Ovary (tissue), 9 donors: Measurements from ENCODE around the gene ARGFX. TPM values are rescaled to one million over a fixed set of nuclear protein-coding genes. Genes with fewer than 3 reads are reported as not detected.

Experiments
- DNase-seq, 5 donors: peaks; one replicate each; pipeline ENCODE4 v3.0.0-alpha.2; 2019 to 2020
- H3K27ac ChIP-seq, 2 donors: fragments of 200-600 bp; one replicate each; pipeline versions ENCODE4 v1.5.1 to v1.8.0; 2019 to 2022
- H3K27me3 ChIP-seq: fragments of 200-600 bp; one replicate; pipeline ENCODE4 v1.8.0; 2022
- H3K36me3 ChIP-seq: fragments of 200-600 bp; sonication (generic); one replicate; pipeline ENCODE4 v1.5.1; 2019
- H3K4me1 ChIP-seq: one replicate; pipeline ENCODE4 v1.8.1; 2013; ENCODE audit warnings: mild to moderate bottlenecking, moderate library complexity; ENCODE audit not compliant: insufficient read depth
- H3K4me3 ChIP-seq: fragments of 200-600 bp; sonication (generic); one replicate; pipeline ENCODE4 v1.5.1; 2017
- H3K9me3 ChIP-seq, 2 donors: fragments of 200-600 bp in 1 of 2; sonication (generic) in 1 of 2; one replicate each; pipeline versions ENCODE4 v1.5.1 to v1.8.1; 2013 to 2019; ENCODE audit warnings: mild to moderate bottlenecking in 1 of 2, moderate library complexity in 1 of 2
- CTCF ChIP-seq, 3 donors: fragments of 450-650 bp in 2 of 3; fragments of 200-600 bp in 1 of 3; IDR thresholded peaks; one replicate each; pipeline versions ENCODE4 v1.5.1 to v1.8.0; 2016 to 2022; ENCODE audit warnings: antibody characterized with exemption in 3 of 3, mild to moderate bottlenecking in 1 of 3
- EP300 ChIP-seq: sonication (generic); formaldehyde crosslinking; IDR thresholded peaks from one replicate; pipeline ENCODE4 v1.6.1; 2017; ENCODE audit warnings: antibody characterized with exemption
- POLR2A ChIP-seq: fragments of 450-650 bp; IDR thresholded peaks from one replicate; pipeline ENCODE4 v1.6.1; 2017; ENCODE audit warnings: antibody characterized with exemption, mild to moderate bottlenecking, moderate library complexity
- WGBS, 3 donors: extraction: QIAGEN DNeasy Blood & Tissue Kit in 1 of 3; methylation state at CpG; one replicate each; pipeline versions ENCODE4 v1.1.5 to v1.1.7; 2013 to 2017; 5-methylcytosine and 5-hydroxymethylcytosine counted together
- intact Hi-C, 4 donors: fragments of 100-400 bp; cut with DNase I; formaldehyde crosslinking; loops; one replicate each; pipeline versions ENCODE4 v1.11.0 to v1.15.1; 2022 to 2023
- polyA plus RNA-seq, 2 donors: library from polyadenylated mRNA; stranded (reverse); fragments of 200-250 nt in 1 of 2; fragments of 350-450 nt in 1 of 2; fragmentation: Illumina TruSeq in 1 of 2; extraction: RNeasy Lipid Tissue Mini Kit (QIAGEN cat#74804) in 1 of 2; gene quantifications; one replicate each; pipeline ENCODE4 v1.2.3, GENCODE V29; 2013 to 2014
- total RNA-seq, 7 donors: library from RNA; depleted of rRNA in 2 of 7; stranded (reverse); fragments of >200 nt in 2 of 7; fragmentation: NEBNext Ultra II Directional in 3 of 7; extraction: Animal tissue kit (Norgen Biotek cat#: 25700) in 3 of 7; gene quantifications; one replicate each; pipeline versions ENCODE4 v1.1.0 to v1.2.4, GENCODE V29; 2016 to 2023
- donor health status: DM: no; HTN: no; CAD: no; lungs with moderate emphysema.
- donor health status: DM: no; HTN: no; CAD: no.
- donor health status: Bipolar disorder and iron deficiency.
- donor health status: DM: yes; HTN: yes; CAD: no.
- donor health status: DM: no; HTN: no; CAD: no.
- donor health status: DM: yes; HTN: yes; CAD: no.

ARGFX gene
- total and polyA plus RNA-seq, 9 donors: not detected

DNA sequence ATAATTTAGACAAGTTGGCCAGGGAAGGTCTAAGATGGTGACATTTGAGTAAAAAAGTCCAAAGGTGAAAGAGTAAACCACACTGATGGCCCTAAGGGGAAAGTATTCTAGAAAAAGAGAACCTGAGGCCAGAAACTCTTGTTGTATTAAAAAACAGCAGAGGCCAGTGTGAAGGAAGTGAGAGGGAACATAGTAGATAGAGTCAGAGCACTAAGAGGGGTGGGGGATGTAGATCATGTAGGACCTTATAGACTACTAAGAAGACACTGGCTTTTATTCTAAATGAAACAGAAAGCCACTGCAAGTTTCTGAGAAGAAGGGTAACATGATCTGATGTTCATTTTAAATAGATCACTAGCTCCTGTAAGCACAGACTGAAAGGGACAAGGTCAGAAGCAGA, 36.5 kb upstream of the ARGFX start:
- DNase-seq: no peak
- H3K9me3 ChIP-seq: no peaks in the 10 kb centered on the region
- H3K4me1 ChIP-seq: no peaks in the 10 kb centered on the region
- H3K36me3 ChIP-seq: no peaks in the 10 kb centered on the region
- no peaks in the 10 kb centered on the region for H3K27me3 ChIP-seq
- intact Hi-C loops: no loop called here
- TF ChIP-seq POLR2A (no peak), CTCF (IDR thresholded peaks at IDR 0.05) (no peak), EP300 (no peak)
- H3K27ac ChIP-seq: no peak overlapping the region
- H3K4me3 ChIP-seq: no peak overlapping the region

- Histone ChIP-seq H3K27ac (no peak overlapping the region), H3K9me3 (no peaks in the 10 kb centered on the region), H3K36me3 (no peaks in the 10 kb centered on the region), H3K27me3 (no peaks in the 10 kb centered on the region), H3K4me1 (peaks cover 1% of the 10 kb centered on the region), H3K4me3 (no peak overlapping the region)
- TF ChIP-seq CTCF (IDR thresholded peaks at IDR 0.05): no peak
- no peak for DNase-seq
- intact Hi-C loops: loop anchor here in 1 of 4 donors (10.0 kb wide), 1 partner anchor 842 kb away; the partner anchor contains the start of genes FAM162A and MIX23
Observed at GRCh38 chr3:121542924-121543323, 24.8 kb upstream of the ARGFX start.

- Histone ChIP-seq H3K4me1 (peaks cover 1% of the 10 kb centered on the region), H3K27ac (no peak overlapping the region), H3K4me3 (peak overlapping the region; percentile 42), H3K9me3 (no peaks in the 10 kb centered on the region), H3K27me3 (no peaks in the 10 kb centered on the region), H3K36me3 (no peaks in the 10 kb centered on the region)
- WGBS, 3 donors: 2 to 3% (median 2%) methylated on average over 18 of the region's 18 CpGs
- no peak for DNase-seq
- intact Hi-C loops: loop anchor here in 2 of 4 donors (5.0 to 10.0 kb wide), 2 partner anchors 840 to 1137 kb away; partner anchors contain the start of genes FAM162A (in 1 of the 2), MIX23 (in 1 of the 2) and PARP14 (in 1 of the 2)
- TF ChIP-seq CTCF (IDR thresholded peaks at IDR 0.05): no peak
- no peak for TF ChIP-seq EP300
- TF ChIP-seq POLR2A: no peak
Observed at GRCh38 chr3:121545049-121545573, 22.6 kb upstream of the ARGFX start.

DNA sequence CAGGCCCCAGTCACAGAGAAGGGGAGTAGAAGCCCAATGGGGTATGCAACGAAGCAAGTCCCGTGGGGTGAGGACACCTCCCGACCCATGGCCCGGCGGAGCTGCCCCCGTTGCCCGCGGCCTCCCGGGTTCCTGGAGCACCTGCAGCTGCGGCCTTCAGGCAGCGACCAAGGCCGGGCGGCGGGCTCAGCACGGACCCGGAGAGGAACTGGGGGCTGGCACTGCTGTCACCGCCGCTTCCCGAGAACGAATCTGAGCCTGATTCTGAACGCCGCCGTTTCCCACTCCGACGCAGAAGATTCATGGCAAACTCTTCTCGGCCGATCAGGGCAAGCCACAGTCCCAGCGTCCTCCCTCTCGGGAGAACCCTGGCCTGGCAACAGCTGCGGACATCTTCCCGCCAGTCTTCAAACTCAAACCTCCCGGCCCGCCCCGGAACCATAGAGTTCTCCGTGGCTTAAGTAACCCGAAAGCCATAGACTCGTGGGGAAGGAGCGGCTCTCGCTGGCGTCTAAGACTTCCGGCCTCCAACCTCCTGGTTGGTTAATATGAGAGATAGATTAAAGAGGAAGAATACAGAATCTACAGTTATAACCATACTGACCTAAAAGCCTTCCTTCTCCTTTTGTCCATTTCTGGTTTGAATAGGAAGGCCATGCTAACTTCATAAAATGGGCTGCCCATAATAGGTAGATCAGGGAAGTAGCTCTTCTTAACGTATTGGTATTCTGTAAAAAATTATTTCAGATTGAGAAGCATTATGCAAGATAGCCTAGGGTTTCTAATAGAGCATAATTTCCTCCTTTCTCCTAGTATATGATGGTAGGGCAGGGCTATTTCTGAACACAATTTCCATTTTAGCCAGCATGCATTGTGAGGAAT, 21.9 kb upstream of the ARGFX start, which contains the start of gene POLQ:
POLQ (minus strand) TSS at position 415 of the 882 bp plus-strand sequence; CDS start at position 304, 111 bp downstream.
- intact Hi-C loops: loop anchor here in 2 of 4 donors (5.0 to 10.0 kb wide), 2 partner anchors 839 to 1136 kb away; partner anchors contain the start of genes FAM162A (in 1 of the 2), MIX23 (in 1 of the 2) and PARP14 (in 1 of the 2)
- TF ChIP-seq POLR2A (no peak), EP300 (no peak), CTCF (IDR thresholded peaks at IDR 0.05) (no peak)
- no peaks in the 10 kb centered on the region for H3K27me3 ChIP-seq
- peak within 1 kb of the TSS; percentile 42 for H3K4me3 ChIP-seq
- no peaks in the 10 kb centered on the region for H3K9me3 ChIP-seq
- peak within 1 kb of the TSS; percentile 8 to 10 for H3K27ac ChIP-seq
- 0 to 1% (median 1%) methylated on average over 42 of the region's 42 CpGs for WGBS, 3 donors
- DNase-seq: peak; percentile 82 to 89 (median 84)
- peaks cover 1% of the 10 kb centered on the region for H3K4me1 ChIP-seq
- no peaks in the 10 kb centered on the region for H3K36me3 ChIP-seq
